ENCODE measurements around the gene PCNX4.
"Not testable (repeated sequence)": the region's sequence is repeated elsewhere in the genome, so short reads cannot be mapped to it uniquely, and the experiment has no call there.

Gene PCNX4

DNA sequence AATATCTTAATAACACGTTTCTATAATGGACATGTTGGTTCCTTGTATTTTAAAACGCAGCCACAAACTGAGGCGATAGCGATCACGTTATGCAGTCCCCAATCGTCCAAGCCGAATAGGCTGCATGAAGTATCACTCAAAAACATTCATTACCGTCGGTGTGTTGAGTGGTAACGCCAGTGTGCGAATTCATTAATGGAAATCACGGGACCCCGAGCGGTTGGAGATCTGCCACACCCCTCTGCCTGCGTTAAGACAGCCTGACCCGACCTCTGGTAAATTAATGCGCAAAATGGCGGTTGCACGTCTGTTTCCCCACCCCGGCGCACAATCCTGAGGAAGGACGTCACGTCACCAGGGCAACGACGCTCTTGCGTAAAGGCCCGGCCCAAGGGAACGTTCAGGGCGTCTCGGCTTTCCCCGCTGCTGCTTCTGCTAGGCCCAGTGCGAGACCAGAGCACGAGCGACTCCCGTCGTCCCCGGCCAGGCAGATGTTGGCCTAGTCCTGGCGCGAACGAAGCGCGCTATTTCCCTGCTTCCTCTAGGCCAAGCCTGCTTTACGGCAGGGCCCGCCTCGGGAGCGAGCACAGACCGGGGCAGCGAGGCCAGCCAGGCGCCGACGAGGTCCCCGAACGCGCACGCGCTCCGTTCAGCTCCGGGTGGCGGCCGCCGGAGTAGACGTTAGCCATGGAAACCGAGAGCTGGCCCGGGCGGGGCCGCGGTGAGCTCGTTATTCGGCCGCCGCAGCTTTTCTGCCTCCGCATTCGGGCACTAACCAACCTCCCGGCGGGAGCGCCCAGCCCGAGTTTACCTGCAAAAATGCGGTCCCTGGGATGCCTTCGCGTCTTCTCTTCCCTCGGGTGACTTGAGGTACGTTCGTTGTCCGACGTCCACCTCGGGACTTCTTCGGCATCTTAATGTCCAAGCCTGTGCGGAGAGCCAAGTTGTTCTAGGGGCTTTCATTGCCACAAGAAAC is at the start of gene PCNX4:
TSS of gene PCNX4 (plus strand) at position 374 of the 976 bp plus-strand sequence. CDS start 15,716 bp downstream, outside the sequence.
- DNase-seq: peak; percentile 93

DNA sequence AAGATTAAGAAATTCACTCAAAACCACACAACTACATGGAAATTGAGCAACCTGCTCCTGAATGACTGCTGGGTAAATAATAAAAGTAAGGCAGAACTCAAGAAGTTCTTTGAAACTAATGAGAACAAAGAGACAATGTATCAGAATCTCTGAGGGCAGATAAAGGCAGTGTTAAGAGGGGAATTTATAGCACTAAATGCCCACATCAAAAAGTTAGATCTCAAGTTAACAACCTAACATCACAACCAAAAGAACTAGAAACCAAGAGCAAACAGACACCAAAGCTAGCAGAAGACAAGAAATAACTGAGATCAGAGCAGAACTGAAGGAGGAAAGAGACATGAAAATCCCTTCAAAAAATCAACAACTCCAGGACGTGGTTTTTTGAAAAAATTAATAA is 43.7 kb upstream of the PCNX4 start:
- not testable (repeated sequence) for DNase-seq

DNA sequence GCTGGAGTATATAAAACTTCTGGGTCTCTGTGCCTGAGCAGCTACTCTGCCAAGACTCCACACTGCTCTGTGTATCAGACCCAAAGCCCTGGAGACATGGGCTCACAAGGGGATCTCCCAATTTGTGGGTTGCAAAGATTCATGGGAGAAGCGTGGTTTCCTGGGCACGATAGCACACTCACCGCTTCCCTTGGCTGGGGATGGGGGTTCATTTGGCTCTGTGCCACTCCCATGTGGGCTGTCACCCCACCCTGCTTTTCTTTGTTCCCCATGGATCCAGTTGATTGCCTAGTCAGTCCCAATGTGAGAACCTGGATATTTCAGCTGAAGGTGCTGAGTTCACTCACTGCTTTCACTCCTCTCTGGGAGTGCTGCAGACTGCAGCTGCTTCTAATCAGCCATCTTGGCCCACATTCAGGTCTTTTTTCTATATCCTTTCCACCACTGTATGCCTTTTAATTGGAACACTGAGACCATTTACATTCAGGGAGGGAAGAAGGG is 40.0 kb upstream of the PCNX4 start:
- no peak for DNase-seq

DNA sequence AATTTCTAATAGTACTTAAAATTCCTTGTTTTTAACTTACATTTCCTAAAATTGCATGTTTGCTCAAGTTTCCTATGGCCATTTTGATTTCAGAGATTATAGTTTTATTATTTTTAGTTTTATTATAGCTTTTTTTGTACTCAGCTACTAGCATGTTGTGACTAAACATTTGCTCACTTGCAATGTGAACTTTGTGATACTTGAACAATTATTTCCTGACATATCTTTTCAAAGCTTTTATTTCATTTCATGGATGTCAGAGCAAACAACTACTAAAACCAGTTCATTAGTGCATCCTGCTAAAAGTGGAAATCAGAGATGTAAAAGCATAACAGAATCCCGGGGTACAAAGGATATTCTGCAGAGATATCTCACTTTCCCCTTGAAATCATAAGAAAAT is 33.6 kb upstream of the PCNX4 start:
- DNase-seq: no peak

DNA sequence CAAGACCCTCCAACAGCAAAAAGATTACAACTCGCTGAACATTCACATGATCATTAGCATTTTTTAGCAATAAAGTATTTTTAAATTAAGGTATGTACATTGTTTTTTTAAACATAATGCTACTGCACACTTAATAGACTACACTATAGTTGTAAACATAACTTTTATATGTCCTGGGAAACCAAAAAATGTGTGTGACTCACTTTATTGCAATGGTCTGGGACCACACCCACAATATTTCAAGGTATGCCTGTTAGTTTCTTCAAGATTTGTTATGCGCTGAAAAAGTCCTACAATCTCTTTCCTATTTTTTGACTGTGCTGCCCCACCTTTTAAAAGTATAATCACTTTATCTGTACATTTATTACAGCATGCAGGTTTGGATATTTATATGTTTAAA is 30.4 kb upstream of the PCNX4 start:
- no peak for DNase-seq

DNA sequence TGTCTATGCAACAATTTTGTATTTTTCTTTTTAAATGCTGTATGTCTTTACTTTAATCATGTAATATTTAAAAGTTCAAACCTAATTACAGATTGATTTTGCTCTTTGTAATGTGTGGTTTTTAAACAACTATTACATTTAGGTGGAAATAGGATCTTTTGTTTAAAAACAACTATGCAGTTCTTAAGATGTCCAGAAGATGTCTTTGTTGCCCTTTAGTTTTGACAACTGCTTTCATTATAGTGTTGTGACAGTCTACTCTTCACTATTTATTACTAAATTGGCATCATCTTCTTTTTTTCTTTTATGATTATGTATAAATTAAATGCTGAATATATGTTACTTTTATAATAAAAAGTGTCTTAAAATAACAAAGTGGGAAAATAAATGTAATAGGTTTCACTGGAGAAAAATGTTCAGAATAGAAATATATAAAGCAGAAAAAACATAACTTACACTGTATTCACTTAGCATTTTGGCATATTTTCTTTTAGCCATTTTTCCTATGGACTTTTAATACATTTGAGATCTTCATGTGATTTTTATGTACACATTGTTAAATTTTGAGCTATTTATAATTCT is 27.1 kb upstream of the PCNX4 start:
- no peak for DNase-seq

DNA sequence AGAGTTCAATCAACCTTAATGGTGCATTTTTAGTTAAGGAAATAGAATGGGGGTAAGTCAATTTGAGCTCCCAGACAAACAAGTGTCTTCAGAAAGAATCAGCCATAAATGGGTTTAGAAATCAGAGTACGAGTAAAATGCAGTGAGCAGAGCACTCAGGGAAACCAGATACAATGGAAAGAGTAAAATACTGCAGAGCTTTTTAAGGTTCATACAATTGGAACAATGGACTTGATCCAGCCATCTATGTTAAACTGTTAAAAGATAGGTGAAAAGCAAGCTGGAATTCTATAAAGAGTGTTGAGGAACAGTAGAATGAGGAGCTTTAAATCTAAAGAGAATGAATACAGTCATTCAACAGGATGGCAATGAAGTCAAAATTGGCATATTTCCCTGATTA is 23.8 kb upstream of the PCNX4 start:
- no peak for DNase-seq

DNA sequence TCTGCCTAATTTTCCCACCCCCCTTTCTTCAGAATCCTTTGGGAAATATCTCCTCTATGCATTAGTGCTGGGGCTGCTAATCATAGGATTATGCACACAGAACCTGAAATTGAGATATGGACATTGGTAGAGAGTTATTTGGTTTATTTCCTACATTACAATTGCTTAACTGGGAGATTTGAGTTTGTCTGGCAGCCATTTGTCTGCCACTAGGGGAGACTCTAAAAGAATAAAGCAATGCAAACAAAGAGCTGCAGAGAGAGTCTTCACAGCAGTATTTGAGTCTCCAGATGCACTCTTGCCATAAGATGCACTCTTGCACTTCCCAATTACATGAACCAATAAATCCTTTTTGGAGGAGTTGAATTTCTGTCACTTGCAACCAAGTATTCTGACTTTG is 12.0 kb upstream of the PCNX4 start:
- no peak for DNase-seq

DNA sequence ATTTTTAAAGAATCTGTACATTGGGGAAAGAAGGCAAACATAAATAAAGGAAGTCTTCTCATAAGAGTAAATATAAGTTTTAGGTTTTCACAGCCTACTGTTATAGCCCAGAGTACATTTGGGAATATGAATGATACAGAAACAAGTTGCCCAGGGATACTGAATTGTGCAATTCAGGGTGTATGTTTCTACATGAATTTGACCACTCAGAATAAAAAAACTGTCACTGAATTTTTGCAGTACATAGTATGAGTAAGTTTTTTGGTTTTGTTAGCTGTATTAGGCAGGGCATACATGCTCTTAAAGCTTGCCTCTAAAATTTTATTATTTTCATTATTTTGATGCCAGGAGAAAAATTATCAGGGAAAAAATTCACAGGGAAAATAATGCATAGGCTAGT is 6.6 kb upstream of the PCNX4 start:
- no peak for DNase-seq

DNA sequence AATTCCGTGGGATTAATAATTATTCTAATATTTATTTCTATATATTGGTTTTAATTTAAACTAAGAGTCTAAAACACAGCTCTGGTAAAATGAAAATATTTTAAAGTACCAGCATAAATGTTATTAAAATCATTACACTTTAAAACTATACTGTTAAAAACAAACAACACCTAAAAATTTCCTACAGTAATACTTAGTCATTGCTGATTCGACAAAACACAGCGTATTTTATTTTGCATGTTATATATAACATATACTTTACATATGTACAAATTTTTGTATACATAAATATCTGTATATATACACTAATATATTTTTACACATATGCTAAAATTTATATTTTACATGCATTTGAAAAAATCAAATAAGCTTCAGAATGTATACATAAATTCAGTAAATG is 6.0 kb upstream of the PCNX4 start:
- DNase-seq: no peak

DNA sequence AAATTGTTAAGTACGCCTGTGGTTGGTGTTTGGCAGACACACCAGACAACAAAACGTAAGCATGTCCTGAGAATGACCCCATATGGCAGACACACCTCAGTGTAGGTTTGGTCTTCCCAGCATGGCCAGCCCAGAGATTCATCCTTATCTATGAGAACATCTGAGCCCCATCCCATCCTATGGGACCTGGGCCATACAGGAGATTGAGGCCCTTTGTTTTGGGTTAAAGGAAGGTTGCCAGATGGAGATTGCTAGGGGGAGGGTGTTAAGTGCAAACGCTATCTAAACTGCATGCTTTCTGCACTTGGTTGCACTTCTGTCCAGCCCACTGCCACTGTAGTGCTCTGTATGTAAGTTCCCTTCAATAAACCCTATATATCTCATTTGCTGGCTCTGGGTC is 4.1 kb upstream of the PCNX4 start:
- no peak for DNase-seq

DNA sequence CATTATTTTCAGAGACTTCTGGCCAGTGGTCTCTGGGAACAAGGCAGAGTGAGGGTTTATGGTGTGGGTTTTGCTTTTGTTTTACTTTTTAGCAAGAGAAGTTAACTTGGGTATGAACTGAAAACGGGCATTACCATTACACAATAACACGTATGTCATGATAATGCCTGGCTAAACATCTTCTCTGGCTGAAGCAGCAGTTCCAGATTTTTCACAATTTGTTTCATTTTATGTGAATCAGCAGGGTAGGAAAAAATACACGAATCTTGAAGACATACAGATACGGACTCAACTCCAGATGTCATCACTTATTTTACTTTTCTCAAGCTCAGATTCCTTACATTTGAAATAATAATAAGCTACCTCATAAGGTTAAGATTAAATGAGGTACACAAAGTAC is 2.5 kb upstream of the PCNX4 start:
- DNase-seq: no peak

DNA sequence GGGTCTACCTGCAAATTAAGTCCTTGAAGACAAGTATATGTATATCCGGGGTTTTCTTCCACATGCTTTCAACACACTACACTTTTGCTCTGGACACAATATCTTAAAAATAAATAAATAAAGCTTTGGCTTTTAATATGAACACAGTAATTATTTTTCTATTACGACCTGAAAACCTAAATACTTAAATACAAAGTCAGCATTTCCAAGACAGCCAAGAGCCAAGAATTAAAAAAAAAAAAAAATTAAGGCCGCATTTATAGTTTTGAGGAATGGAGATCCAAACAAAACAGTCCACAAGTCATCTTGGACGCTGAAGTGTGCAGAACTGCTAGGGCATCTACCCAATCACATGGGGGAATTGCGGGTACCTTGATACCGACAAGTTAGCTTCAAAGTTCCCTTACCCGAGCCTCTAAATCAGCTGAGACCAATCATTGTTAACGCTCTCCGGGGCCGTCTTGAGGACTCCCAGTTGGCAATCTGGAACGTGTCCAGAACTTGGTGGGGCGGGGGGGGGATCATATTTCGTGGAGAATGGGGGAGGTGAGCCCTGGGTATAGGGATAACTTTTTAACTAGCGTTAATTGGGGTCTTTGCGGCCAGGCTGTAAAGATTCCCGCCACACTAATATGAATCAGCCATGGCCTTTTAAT is 731 bp upstream of the PCNX4 start:
- peak; percentile 55 for DNase-seq

DNA sequence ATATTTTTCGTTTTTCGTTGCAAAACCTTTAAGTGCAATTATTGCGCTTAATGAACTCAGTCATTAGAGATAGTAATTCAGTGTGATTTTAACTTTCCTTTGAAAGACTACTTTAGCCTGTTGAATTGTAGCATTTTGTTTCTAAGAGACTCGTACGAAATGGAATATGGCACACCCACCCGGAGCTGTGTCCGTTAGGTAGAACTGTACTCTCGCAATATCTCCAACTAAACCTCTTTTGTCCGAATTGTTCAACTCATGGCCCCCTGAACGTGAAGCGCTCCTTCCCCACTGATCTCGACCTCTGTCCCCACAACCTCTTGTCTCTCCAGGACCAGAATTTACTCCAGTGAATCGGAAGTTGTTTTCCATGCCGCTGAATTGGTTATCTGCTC is 800 bp downstream of the PCNX4 start:
- peak; percentile 57 for DNase-seq

DNA sequence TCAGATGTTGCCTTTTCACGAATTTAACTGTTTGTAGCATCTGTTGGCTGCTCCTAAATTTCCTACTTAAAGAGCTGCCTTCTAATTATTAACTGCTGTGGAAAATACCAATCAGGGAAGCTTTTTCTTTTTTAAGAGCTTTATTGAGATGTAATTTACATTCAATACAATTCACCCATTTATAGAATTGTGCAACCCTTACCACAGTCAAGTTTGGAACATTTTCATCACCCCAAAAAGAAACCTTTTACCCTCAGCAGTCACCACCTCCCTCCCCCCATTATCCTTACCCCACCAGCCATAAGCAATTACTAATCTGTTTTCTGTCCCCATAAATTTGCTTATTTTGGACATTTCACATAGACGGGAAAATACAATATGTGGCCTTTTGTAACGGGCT is 1.4 kb downstream of the PCNX4 start:
- no peak for DNase-seq

DNA sequence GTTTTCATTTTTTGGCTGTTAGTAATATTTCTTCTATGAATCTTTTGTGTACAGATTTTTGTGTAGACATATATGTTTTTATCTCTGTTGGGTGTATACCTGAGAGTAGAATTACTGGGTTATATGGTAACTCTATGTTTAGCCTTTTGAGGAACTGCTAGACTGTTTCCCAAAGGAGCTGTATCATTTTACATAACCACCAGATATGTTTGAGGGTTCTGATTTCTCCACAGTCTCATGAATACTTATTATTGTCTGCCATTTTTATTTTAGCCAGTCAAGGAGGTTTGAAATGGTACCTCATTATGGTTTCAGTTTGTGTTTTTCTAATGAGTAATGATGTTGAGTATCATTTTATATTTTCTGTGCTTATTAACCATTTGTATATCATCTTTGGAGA is 1.9 kb downstream of the PCNX4 start:
- DNase-seq: no peak

DNA sequence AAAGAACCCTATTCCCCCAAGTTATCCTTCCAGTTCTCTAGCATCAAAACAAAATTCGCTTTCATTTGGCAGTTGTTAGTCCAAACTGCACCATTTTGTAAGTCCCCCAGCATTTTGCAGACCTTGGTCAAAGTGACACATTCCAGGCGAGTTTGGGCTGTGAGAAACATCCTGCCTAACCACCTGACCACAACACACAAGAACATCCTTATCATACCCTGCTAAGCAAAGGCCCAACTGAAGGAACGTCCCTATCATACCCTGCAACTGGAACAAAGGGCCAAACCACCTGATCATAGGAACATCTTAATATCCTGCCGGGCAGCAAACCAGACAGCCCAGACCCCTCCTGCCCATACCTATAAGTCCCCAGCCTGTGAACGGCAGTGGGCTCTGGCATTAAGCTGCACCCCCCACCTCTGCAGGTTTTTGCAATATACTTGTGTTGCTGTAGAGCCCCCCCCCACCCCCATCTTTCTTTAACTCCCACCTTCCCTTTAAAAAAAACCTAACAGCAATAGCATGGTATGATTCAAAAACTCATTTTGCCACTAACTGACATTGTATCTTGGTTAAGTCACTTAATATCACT is 2.7 kb downstream of the PCNX4 start:
- DNase-seq: no peak

DNA sequence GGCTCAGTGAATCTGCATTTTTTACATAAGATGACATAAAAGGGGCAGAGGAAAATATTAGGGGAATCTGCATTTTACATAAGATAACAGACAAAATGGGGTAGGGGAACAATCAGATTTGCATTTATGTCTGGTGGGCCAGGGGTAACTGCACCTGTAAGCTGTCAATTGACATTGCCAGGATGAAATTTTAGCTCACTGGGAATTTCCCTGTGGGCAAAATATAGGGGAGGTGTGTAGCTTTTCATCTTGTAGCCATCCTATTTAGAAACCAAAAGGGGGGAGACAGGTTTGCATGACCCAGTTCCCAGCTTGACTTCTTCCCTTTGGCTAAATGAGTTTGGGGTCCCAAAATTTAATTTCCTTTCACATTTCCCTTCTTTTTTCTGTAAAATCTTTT is 3.5 kb downstream of the PCNX4 start:
- no peak for DNase-seq

DNA sequence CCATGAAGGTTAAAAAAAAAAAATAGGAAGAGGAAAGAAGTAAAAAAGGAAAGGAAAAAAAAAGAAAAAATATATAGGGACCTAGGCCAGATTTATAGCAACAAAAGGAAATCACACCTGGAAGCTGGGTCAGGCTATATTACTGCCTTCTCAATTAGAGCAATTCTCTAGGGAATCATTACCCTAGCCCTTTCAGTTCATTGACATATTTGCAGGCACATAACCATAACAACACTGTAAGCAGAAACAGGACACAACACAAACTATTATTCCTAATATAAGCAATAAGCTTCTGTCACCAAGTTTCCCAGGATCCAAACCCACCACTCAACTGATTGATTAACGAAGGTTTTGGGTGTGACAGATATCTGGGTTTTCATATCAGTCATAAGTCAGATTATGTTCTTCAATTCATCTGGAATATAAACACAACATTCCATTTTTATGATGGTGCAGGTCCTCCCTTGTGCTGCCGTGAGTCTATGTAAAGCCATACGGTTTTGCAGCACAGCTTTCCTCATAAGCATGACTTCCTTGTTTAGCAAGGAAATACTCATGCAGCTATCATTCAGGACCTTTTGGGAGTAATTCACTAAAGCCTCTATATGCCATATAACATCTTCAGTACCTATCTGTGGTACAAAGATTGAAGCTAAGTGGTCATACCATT is 4.2 kb downstream of the PCNX4 start:
- no peak for DNase-seq

DNA sequence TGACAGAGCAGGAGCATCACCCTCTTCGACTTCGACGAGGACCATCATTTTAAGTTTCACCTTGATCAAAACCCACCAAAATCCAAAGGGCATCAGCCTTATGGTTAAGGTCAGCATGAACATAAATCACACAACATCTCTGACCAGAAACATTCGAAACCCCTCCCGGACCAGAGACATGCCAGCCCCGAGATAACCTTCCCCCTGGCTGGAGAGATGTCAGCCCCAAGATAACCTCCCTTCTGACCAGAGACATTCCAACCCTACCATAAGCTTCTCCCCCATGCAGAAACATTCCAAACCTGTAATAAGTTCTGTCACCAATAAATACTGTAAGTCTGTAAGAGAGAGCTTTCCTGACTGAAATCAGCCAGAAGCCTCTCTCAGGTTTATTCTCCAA is 6.3 kb downstream of the PCNX4 start:
- DNase-seq: no peak

DNA sequence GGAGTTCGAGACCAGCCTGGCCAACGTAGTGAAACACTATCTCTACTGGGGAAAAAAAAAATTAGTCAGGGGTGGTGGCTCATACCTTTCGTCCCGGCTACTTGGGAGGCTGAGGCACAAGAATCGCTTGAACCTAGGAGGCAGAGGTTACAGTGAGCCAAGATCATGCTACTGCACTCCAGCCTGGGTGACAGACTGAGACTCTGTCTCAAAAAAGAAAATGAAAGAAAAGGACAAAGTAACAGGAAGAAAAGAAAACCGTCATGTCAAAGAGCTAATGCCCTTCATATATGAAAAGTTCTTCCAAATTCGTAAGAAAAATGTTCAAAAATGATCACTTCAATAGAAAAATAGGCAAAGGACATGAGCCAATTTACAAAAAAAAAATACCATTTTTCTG is 8.1 kb downstream of the PCNX4 start:
- not testable (repeated sequence) for DNase-seq

DNA sequence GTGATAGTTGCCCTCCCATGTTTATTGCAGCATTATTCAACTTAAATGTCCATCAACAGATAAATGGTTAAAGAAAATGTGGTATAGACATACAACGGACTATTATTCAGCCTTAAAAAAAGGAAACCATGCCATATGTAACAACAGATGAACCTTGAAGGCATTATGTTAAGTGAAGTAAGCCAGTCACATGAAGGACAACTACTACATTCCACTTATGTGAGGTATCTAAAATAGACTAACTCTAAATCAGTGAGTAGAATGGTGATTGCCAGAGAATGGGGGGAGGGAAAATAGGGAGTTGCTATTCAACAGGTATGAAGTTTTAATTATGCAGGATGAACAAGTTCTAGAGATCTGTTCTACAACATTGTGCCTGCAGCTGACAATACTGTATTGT is 10.1 kb downstream of the PCNX4 start:
- DNase-seq: no peak

DNA sequence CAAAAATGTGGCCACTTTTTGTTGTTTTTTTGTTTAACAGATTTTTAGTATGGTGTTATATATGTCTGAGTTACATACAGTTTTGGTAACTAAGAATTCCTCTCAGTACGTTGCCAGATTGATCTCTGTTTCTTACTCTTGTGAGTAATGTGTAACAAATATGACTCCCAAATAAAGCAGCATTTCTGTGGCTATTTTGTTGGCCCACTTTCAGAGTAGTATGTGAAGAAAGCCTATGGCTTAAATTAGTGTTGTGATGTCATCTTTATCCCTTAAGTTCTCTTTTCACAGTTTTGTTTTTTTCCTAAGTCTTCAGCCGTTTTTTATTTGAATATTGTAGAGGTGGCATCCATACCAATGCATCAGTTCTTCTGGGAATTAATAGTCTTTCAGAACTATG is 10.7 kb downstream of the PCNX4 start:
- DNase-seq: no peak

Measured in activated CD8-positive, alpha-beta memory T cell treated with anti-CD3 and anti-CD28 coated beads, Interleukin-2, amount 50 U/mL, for 48 hours (primary cell).